Stomach (tissue), 9 donors: ENCODE measurements around the gene KLHL40. TPM values are rescaled to one million over a fixed set of nuclear protein-coding genes. Genes with fewer than 3 reads are reported as not detected.

ENCODE experiments used
- DNase-seq, 2 donors: peaks; one replicate each; pipeline versions ENCODE4 v3.0.0 to v3.0.0-alpha.2; 2013 to 2019
- H3K27ac ChIP-seq, 5 donors: fragments of 200-600 bp in 4 of 5; sonication (generic) in 4 of 5; one replicate each; pipeline ENCODE4 v1.5.1; 2013 to 2019; ENCODE audit warnings: mild to moderate bottlenecking in 1 of 5, moderate library complexity in 1 of 5
- H3K27me3 ChIP-seq, 3 donors: fragments of 200-600 bp; sonication (generic); one replicate each; pipeline ENCODE4 v1.5.1; 2017 to 2019; ENCODE audit warnings: mixed run types in 1 of 3
- H3K36me3 ChIP-seq, 4 donors: fragments of 200-600 bp; sonication (generic); 1 replicate in 3 of 4; 2 replicates in 1 of 4; pipeline ENCODE4 v1.5.1; 2016 to 2019
- H3K4me1 ChIP-seq, 4 donors: fragments of 200-600 bp; sonication (generic); one replicate each; pipeline ENCODE4 v1.5.1; 2016 to 2019
- H3K4me3 ChIP-seq, 4 donors: fragments of 200-600 bp; sonication (generic) in 3 of 4; one replicate each; pipeline ENCODE4 v1.5.1; 2016 to 2019; ENCODE audit warnings: mild to moderate bottlenecking in 1 of 4
- H3K9me3 ChIP-seq, 4 donors: fragments of 200-600 bp; sonication (generic); one replicate each; pipeline ENCODE4 v1.5.1; 2016 to 2019
- EP300 ChIP-seq: sonication (generic); formaldehyde crosslinking; IDR thresholded peaks from one replicate; pipeline ENCODE4 v1.6.1; 2017; ENCODE audit warnings: antibody characterized with exemption
- POLR2A ChIP-seq, 4 donors: fragments of 450-650 bp; IDR thresholded peaks; one replicate each; pipeline ENCODE4 v1.6.1; 2016; ENCODE audit warnings: antibody characterized with exemption in 4 of 4, control low read depth in 2 of 4, mild to moderate bottlenecking in 1 of 4, moderate library complexity in 1 of 4
- POLR2AphosphoS5 ChIP-seq, 3 donors: sonication (generic); formaldehyde crosslinking; IDR thresholded peaks; one replicate each; pipeline ENCODE4 v1.6.1; 2016; ENCODE audit warnings: antibody characterized with exemption in 3 of 3
- WGBS, 5 donors: extraction: QIAGEN DNeasy Blood & Tissue Kit in 3 of 5; methylation state at CpG; one replicate each; pipeline versions ENCODE4 v1.1.5 to v1.1.7; 2013 to 2018; 5-methylcytosine and 5-hydroxymethylcytosine counted together
- intact Hi-C: fragments of 100-400 bp; cut with DNase I; formaldehyde crosslinking; loops from one replicate; pipeline ENCODE4 v1.15.1; 2023; ENCODE audit warnings: low total_unique reads
- polyA plus RNA-seq, 3 donors: library from polyadenylated mRNA; stranded (reverse); fragments of 200-250 nt; gene quantifications; one replicate each; pipeline ENCODE4 v1.2.3, GENCODE V29; 2013
- total RNA-seq, 5 donors: library from RNA; depleted of rRNA; stranded (reverse); fragments of >200 nt; gene quantifications; one replicate each; pipeline versions ENCODE4 v1.1.0 to v1.2.3, GENCODE V29; 2014 to 2016
- TF ChIP-seq, protein P1 (sequence below), 7 experiments: fragments of 450-650 bp in 4 of 7; fragments of 200-600 bp in 3 of 7; sonication (generic) in 3 of 7; IDR thresholded peaks; one replicate each; pipeline ENCODE4 v1.5.1; 2016 to 2019; ENCODE audit warnings: antibody characterized with exemption in 7 of 7, control low read depth in 2 of 7, mild to moderate bottlenecking in 1 of 7
- donor health status: healthy with polysubstance abuse.
- donor health status: Bipolar disorder and iron deficiency.
- donor health status: healthy.

KLHL40 gene
- total and polyA plus RNA-seq, 8 donors, result 0.05 to 2.0 (median 0.18) TPM; not detected in 5

DNA sequence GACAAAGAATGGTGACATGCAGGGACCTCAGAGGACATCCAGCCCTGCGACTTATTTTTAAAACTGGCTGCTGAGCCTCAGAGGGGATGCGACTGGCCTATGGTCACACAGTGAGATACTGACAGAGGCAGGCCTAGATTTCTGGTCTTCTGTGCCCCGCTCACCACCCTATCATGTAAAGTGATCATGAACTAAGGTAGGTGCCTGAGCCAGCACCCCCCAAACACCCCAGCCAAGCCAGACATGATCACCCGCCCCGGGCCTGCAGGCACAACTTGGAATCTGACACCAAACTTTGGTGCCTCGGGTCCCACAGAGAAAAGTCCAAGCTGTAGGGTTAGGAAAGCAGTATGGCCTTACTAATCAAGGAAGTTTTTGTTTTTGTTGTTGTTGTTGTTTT, 51.2 kb downstream of the KLHL40 start:
- TF ChIP-seq EP300, result no peak
- no peak for TF ChIP-seq POLR2A (IDR thresholded peaks at IDR 0.05)
- TF ChIP-seq POLR2AphosphoS5 (IDR thresholded peaks at IDR 0.05), result no peak
- TF ChIP-seq, protein P1, sequence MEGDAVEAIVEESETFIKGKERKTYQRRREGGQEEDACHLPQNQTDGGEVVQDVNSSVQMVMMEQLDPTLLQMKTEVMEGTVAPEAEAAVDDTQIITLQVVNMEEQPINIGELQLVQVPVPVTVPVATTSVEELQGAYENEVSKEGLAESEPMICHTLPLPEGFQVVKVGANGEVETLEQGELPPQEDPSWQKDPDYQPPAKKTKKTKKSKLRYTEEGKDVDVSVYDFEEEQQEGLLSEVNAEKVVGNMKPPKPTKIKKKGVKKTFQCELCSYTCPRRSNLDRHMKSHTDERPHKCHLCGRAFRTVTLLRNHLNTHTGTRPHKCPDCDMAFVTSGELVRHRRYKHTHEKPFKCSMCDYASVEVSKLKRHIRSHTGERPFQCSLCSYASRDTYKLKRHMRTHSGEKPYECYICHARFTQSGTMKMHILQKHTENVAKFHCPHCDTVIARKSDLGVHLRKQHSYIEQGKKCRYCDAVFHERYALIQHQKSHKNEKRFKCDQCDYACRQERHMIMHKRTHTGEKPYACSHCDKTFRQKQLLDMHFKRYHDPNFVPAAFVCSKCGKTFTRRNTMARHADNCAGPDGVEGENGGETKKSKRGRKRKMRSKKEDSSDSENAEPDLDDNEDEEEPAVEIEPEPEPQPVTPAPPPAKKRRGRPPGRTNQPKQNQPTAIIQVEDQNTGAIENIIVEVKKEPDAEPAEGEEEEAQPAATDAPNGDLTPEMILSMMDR (IDR thresholded peaks at IDR 0.05), result no peak
- intact Hi-C loops, result no loop called here
- 88 to 96% (median 93%) methylated on average over 6 of the region's 6 CpGs for WGBS, 5 donors

DNA sequence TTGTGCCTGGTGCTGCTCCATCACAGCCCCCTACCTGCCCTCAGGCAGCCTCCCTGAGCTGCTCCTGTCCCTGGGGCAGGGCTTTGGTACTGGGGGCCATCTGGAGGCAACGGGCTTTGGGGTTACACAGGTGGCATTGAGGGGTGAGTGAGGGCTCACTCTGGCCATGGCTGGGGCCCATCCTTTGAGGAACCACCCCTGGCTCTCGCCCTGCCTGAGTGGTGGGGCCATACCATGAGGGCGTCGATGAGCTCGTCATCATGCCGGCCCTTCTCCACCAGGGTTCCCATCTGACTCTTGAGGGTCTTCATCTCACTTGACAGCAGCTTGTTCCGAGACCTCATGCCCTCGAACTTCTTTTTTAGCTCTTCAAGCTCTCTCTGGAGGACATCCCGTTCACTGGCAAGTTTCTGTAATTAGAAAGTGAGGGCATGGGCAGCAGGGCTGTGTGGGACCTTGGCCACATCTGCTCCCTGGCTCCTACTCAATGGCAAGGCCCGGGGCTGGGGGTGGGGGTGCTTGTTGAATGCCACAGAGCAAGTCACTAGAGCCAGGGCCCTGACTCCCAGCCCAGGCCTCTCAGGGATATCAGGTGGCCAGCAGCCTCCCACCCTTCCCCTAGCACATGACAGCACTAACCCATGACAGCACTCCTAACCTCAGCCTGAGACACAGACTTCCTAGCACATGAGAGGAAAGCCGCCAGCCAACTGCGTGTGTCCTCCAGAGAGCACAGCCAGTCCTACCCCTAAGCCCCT, 54.2 kb downstream of the KLHL40 start:
- H3K36me3 ChIP-seq, result no peaks in the 10 kb centered on the region
- H3K27me3 ChIP-seq, result no peaks in the 10 kb centered on the region
- 85 to 94% (median 90%) methylated on average over 11 to 12 of the region's 12 CpGs for WGBS, 5 donors
- H3K27ac ChIP-seq, result peak overlapping the region in 1 of 5 donors; percentile 8
- H3K4me3 ChIP-seq, result no peak overlapping the region
- DNase-seq, result no peak
- TF ChIP-seq, protein P1 (IDR thresholded peaks at IDR 0.05), result no peak
- no peak for TF ChIP-seq EP300
- intact Hi-C loops, result loop anchor here (10.0 kb wide), 1 partner anchor 85 kb away; the partner anchor contains the start of gene ZBTB47
- peaks cover 0 to 7% (median 3%) of the 10 kb centered on the region in 4 donors for H3K4me1 ChIP-seq
- H3K9me3 ChIP-seq, result no peaks in the 10 kb centered on the region

More for the DNA sequence above, 51.2 kb downstream of the KLHL40 start:
- Histone ChIP-seq H3K27ac (no peak overlapping the region), H3K9me3 (no peaks in the 10 kb centered on the region), H3K4me1 (no peaks in the 10 kb centered on the region), H3K4me3 (no peak overlapping the region), H3K27me3 (no peaks in the 10 kb centered on the region), H3K36me3 (no peaks in the 10 kb centered on the region)
- DNase-seq, result no peak

DNA sequence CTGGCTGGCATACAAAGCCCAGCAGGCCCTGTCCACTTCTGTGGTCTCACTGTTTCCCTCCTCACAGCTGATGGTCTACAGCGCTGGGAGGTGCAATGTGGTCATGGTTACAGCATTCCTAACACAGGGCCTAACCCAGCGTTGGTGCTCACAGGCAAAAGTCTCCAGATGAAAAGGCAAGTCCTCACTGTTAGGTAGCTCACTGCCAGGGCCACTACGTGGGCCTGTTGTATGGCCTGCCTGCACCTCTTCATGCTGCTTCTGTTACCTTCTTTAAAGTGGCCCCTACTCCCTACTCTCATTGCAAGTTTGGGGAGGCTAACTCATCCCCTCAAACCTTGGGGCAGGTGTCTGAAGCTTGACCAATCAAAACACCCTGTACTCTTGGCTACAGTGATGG, 56.5 kb downstream of the KLHL40 start:
- Histone ChIP-seq H3K27me3 (no peaks in the 10 kb centered on the region), H3K4me3 (no peak overlapping the region), H3K36me3 (no peaks in the 10 kb centered on the region), H3K9me3 (no peaks in the 10 kb centered on the region), H3K27ac (no peak overlapping the region), H3K4me1 (peaks cover 10 to 28% (median 23%) of the 10 kb centered on the region in 4 donors)
- TF ChIP-seq EP300, result no peak
- TF ChIP-seq POLR2AphosphoS5 (IDR thresholded peaks at IDR 0.05), result no peak
- TF ChIP-seq POLR2A (IDR thresholded peaks at IDR 0.05), result no peak
- TF ChIP-seq, protein P1 (IDR thresholded peaks at IDR 0.05), result no peak
- no peak for DNase-seq
- intact Hi-C loops, result loop anchor here (10.0 kb wide), 1 partner anchor 87 kb away; the partner anchor contains the start of gene ZBTB47
- WGBS, 5 donors, result 85 to 94% (median 89%) methylated on average over 3 of the region's 3 CpGs

Other genes starting within 250 kb of the KLHL40 start
- 100 to 1,000 TPM in 1 of 5 donors, 10 to 100 TPM in 3, 1 to 10 TPM in 1; 9.5 to 170 (median 14.0) TPM for gene VIPR1, start 182.9 kb upstream of the KLHL40 start, total RNA-seq
- gene VIPR1, start 182.9 kb upstream of the KLHL40 start, polyA plus RNA-seq, result 10 to 100 TPM in 1 of 3 donors, 1 to 10 TPM in 2; 2.2 to 10.0 (median 3.1) TPM
- 10 to 100 TPM in 4 of 5 donors, 1 to 10 TPM in 1; 9.8 to 64.3 (median 32.7) TPM for gene SEC22C, start 103.6 kb upstream of the KLHL40 start, total RNA-seq
- 10 to 100 TPM; 15.5 to 31.5 (median 26.3) TPM for gene SEC22C, start 103.6 kb upstream of the KLHL40 start, polyA plus RNA-seq
- gene SS18L2, start 94.7 kb upstream of the KLHL40 start, total RNA-seq, result 10 to 100 TPM in 4 of 5 donors, 1 to 10 TPM in 1; 8.0 to 34.4 (median 27.7) TPM
- 10 to 100 TPM; 31.9 to 59.7 (median 49.6) TPM for gene SS18L2, start 94.7 kb upstream of the KLHL40 start, polyA plus RNA-seq
- gene NKTR, start 84.9 kb upstream of the KLHL40 start, total RNA-seq, result 100 to 1,000 TPM in 4 of 5 donors, 10 to 100 TPM in 1; 76.5 to 488 (median 141) TPM
- 10 to 100 TPM in 1 of 3 donors, 1 to 10 TPM in 2; 3.8 to 20.0 (median 6.4) TPM for gene NKTR, start 84.9 kb upstream of the KLHL40 start, polyA plus RNA-seq
- 10 to 100 TPM; 10.1 to 40.3 (median 19.6) TPM for gene ZBTB47, start 31.8 kb upstream of the KLHL40 start, total RNA-seq
- gene ZBTB47, start 31.8 kb upstream of the KLHL40 start, polyA plus RNA-seq, result 10 to 100 TPM; 10.4 to 40.0 (median 32.1) TPM
- not detected for gene HHATL, start 17.3 kb downstream of the KLHL40 start, total RNA-seq
- 1 to 10 TPM in 1 of 3 donors, under 1 TPM in 2; 0.81 to 6.9 (median 0.90) TPM for gene HHATL, start 17.3 kb downstream of the KLHL40 start, polyA plus RNA-seq
- gene CCDC13, start 87.7 kb downstream of the KLHL40 start, total RNA-seq, result 10 to 100 TPM in 2 of 5 donors, 1 to 10 TPM in 1, under 1 TPM in 1, not detected in 1; 0.58 to 31.7 (median 10.0) TPM
- gene CCDC13, start 87.7 kb downstream of the KLHL40 start, polyA plus RNA-seq, result 1 to 10 TPM in 1 of 3 donors, under 1 TPM in 2; 0.44 to 2.9 (median 0.53) TPM
- gene HIGD1A, start 119.0 kb downstream of the KLHL40 start, total RNA-seq, result 100 to 1,000 TPM in 2 of 5 donors, 10 to 100 TPM in 3; 62.0 to 313 (median 98.8) TPM
- 100 to 1,000 TPM; 202 to 413 (median 311) TPM for gene HIGD1A, start 119.0 kb downstream of the KLHL40 start, polyA plus RNA-seq
- gene ACKR2, start 123.9 kb downstream of the KLHL40 start, total RNA-seq, result 1 to 10 TPM in 1 of 5 donors, under 1 TPM in 1, not detected in 3; 0.72 to 2.4 TPM
- gene ACKR2, start 123.9 kb downstream of the KLHL40 start, polyA plus RNA-seq, result under 1 TPM; 0.15 to 0.50 (median 0.30) TPM
- gene CYP8B1, start 190.3 kb downstream of the KLHL40 start, total RNA-seq, result not detected
- gene CYP8B1, start 190.3 kb downstream of the KLHL40 start, polyA plus RNA-seq, result under 1 TPM in 1 of 3 donors, not detected in 2; 0.10 TPM
- gene ZNF662, start 220.6 kb downstream of the KLHL40 start, total RNA-seq, result 10 to 100 TPM in 2 of 5 donors, 1 to 10 TPM in 3; 3.8 to 23.9 (median 6.5) TPM
- 1 to 10 TPM; 1.4 to 3.2 (median 2.1) TPM for gene ZNF662, start 220.6 kb downstream of the KLHL40 start, polyA plus RNA-seq